Dedifferentiated amniotic fluid mesenchymal stem cell (primary cell): Measurements from ENCODE around the gene YTHDF2.

Experiments
- DNase-seq: peaks from one replicate; pipeline ENCODE4 v3.0.0-alpha.2; 2016; ENCODE audit errors: extremely low spot score

Gene YTHDF2

DNA sequence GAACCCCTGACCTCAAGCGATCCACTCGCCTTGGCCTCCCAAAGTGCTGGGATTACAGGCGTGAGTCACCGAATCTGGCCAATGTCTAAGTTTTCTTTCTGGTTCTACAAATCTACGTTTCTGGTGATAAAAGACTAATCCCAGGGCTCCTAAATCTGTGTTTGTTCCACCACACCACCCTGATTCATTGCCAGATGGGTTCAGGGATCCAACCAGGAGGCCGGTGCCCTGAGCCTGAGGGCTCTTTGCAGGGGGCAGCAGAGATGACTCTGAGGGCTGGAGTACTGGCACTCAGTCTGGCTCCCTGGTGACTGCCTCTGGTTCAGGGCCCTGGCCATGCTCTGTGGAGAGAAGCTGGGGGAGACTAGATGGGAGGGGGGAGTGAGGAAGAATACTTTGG, 64.7 kb downstream of the YTHDF2 start:
- DNase-seq, result no peak

DNA sequence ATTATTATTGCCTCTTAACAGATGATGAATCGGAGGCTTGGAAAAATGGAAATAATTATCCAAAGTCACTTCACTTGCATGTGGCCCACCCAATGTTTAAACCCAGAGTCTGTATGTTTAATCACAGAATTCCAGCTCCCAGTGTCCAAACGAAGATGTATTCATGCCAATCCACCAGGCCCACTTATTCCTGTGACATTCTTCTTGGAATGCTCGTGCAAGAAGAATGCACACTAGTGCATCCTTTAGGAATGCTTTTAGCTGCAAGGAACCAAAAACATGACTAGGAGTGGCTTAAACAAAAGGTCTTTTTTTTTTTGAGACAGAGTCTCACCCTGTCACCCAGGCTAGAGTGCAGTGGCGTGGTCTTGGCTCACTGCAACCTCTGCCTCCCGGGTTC, 66.3 kb downstream of the YTHDF2 start:
- DNase-seq, result no peak

DNA sequence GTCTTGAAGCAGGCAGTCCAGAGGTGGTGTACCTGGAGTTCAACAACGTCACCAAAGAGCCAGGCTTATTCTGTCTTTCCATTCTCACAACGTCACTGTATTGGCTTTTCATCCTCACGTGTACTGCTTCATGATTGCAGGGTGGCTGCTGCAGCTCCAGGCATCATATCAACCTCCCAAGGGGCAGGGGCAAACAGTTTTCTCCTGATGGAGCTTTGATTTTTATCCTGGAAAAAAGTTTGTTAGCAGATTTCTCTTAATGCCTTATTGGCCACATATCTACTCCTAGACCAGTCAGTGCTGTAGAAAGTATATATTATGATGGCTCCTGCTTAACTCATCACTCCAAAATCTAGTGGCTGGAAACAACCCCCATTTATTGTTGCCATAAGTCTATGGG, 66.9 kb downstream of the YTHDF2 start:
- no peak for DNase-seq

DNA sequence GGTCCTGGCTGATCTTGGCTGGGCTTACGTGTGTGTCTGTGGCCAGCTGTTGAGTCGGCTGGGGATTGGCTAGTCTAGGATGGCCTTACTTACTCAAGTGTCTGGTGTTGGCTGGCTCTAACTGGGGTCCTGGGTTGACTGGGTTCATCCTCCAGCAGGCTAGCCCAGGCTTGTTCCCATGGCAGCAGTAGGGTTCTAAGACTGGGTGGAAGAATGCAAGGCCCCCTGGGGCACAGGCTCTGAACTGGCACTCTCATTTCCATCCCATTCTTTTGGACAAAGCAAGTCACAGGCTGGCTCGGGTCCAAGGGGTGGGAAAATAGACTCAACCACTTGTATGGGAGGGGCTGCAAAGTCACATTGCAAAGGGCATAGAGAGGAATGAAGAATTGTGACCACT, 67.3 kb downstream of the YTHDF2 start:
- no peak for DNase-seq

DNA sequence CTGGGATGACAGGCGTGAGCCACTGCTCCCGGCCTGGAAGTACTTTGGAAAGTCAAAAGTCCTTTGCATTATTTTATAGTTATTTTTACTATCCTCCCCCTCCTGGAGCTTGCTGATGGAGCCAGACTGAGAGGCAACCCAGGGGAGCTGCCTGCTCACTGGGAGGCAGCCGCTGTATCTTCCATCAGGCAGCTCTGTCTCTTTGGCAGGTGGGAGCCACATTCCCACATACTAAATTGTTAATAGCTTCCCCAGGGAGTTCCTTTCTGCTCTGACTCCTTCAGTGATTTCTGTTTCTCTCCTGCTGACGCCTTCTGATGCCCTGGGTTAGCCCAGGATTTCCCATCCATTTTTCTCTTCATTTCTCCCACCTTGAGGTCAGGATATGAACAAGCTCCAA, 70.3 kb downstream of the YTHDF2 start:
- DNase-seq, result no peak

DNA sequence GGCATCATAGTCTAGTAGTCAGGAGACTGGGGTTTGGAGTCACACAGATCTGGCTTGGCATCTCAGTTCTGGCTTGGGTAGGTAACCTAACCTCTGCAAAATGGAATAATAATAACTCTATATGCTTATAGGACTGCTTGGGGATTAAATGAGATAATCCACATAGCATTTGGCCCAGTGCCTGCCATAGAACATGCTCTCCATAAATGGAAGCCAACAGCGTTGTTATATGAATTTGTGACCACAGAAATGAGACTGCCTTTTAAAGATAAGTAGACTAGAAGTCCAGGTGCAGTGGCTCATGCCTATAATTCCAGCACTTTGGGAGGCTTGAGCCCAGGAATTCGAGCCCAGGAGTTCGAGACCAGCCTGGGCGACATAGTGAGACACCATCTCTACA, 71.2 kb downstream of the YTHDF2 start:
- no peak for DNase-seq

DNA sequence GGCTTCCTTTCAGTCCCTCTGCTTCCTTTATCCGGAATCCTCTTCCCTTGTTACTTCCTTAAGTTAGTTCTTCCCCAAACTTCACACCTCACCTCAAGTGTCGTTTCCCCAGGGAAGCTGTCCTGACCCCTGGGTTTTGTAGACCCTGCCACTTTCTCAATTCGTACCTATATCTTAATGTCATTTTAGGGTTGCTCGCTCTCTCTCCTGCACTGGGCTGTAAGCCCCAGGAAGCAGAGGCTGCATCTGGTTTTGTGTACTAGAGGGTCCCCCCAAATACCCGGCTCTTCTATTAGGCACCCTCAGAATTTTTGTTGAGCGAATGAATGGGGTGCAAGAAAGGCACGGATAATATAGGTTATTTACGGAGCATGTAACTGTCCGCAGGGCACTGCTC, 74.6 kb downstream of the YTHDF2 start:
- no peak for DNase-seq

DNA sequence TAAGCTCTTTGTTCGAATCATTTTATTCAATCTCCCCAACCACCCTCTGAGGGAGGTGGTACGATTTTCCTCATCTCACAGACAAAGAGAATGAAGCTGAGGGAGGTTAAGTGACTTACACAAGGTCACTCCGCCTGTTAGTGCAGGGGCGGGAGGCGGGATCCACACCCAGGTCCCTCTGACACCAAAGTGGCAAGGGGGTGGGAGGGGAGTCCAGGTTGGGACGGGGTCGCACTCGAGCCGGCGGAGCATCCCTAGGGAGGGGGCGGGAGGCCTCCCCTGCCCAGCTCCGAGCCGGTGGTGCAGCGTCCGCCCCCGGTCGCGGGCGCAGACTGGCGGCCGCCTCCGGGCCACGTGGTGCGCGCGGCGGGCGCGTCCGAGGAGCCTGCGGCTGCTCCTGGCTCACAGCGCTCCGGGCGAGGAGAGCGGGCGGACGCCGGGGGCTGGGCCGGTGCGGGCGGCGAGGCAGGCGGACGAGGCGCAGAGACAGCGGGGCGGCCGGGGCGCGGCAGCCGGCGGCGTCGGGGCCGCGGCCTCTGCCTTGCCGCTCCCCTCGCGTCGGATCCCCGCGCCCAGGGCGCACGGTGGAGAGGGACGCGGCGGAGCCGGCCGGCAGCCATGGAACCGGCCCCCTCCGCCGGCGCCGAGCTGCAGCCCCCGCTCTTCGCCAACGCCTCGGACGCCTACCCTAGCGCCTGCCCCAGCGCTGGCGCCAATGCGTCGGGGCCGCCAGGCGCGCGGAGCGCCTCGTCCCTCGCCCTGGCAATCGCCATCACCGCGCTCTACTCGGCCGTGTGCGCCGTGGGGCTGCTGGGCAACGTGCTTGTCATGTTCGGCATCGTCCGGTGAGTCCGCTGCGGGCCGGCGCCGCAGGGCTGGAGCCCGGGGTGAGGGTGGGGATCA, 75.3 kb downstream of the YTHDF2 start, which contains the start of gene OPRD1:
Gene OPRD1 (plus strand): TSS at position 405 of the 903 bp plus-strand sequence. CDS start 214 bp downstream, at position 619.
- DNase-seq, result no peak

DNA sequence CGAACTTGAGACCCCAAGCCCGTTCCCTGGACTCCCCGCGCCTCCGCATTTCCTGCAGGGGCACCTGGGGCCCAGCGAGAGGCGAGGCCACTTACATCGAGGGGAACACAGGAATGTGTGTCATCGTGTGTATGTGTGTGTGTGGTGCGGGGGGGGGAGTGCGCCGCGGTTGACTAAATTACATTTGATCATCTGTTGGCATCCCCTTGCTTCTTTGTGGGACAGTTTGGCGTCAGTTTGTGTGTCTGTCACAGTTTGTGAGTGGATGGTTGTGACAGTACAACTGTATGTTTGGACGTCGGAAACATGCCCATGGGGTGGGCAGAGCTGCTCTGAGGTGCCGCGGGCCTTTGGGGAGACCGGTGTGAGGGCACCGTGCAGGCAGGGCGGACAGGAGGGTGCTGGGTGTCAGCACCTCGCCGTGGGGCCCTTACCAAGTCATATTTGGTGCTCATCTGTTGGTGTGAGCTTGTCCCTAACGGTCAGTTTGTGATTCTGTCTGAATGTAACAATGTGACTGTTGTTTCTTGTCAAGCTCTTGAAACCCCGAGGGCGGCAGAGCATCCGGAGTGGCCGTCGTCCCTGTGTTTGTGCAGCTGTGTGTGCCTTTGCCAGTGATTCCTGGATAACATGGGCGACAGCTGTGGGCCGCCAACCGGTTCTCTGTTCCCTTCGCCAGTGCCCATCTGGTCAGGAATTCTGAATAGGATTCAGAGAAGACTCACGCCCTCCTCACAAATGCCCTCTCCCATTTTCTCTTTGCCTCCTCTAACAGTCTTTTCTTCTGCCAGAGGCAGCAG, 76.1 kb downstream of the YTHDF2 start:
- DNase-seq, result no peak

DNA sequence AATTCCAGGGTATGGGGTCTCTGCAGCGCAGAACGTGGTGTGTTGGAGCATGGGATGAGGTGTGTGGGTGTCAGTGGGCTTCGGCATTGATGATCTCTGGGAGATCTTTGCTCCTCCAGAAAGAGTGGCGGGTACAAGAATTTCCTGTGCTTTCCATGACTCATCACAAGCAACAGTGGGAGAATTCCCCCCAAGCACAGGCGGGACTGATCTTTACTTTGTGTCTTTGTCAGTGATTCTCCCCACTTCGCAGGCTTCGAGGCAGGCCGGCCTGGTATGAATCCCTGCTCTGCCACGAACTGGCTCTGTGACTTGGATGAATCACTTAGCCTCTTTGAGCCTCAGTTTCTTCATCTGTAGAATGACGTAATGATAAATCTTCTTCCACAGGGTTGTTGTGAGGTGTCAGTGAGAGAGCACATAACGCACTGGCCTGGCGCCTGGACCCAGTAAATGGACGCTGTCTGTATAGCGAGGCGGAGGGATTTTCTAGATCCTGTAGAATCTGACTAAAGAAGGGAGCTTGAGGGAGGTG, 77.3 kb downstream of the YTHDF2 start:
- no peak for DNase-seq

DNA sequence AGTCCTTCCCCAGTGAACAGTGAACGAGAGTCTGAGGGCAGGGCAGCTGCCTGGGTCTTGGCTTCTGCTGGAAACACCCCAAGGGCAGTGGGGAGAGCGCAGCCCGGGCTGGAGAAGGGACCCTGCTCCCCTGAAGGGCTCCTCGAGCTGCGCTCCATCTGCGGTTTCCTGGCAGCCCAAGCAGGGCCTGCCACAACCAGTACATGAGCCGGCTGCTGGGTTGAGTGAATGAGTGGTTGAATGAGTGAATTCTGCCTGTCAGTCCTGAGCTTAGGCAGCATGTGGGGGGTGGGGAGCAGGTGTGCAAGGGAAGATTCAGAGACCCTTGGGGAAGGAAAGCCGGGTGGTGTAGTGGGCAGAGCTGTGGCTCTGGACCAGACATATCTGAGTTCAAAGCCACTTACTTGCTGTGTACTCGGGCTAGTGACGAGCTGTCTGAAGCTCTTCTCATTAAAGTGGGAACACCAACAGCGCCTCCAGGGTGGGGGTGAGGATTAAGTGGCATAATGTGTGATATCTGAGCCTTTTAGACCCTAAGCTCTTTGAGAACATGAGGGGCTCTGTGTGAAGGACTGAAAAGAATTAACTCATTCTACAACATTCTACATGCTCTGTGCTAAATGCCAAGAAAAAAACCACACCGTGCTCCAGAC, 78.9 kb downstream of the YTHDF2 start:
- no peak for DNase-seq

DNA sequence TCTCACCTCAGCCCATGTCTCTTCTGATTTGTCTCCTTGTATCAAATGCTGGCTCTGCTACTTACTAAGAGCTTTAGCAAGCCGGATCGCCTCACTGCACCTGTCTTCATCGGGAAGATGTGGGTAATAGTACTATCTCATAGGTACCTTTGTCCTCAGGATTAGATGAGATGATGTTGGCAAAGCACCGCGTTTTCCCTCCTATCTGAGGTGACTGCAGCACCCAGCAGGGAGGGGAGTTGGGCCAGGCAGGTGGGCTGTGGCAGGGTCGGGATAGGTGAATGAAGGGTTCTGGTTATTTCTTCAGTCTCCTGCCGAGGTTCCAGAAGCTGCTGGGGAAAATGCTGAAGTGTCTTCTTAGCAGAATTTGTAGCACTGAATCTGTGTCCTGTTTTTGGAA, 80.4 kb downstream of the YTHDF2 start:
- DNase-seq, result no peak

DNA sequence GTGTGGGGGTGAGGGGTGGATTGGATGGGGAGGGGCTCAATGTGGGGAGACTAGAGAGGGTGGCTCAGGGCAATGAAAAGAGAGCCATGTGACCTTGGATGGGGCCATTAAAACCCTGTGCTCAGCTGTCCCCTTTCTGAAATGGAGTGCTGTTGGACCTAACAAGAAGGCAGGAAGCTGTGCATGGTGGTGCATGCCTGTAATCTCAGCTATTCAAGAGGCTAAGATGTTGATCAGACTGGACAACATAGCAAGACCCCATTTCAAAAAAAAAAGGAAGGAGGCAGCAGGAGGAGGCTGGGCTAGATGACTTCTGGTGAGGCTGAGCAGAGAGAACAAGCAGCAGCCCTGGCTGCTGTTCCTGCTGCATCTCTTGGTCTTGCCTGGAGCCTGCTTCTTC, 82.3 kb downstream of the YTHDF2 start:
- DNase-seq, result no peak
